Measurements from ENCODE around the gene FRYL. TPM values are rescaled to one million over a fixed set of nuclear protein-coding genes. Genes with fewer than 3 reads are reported as not detected.
"Not testable (repeated sequence)": the region's sequence is repeated elsewhere in the genome, so short reads cannot be mapped to it uniquely, and the experiment has no call there.

FRYL gene
- total RNA-seq, 1 donor from 2014 or later, result 36.2 TPM

GRCh38 chr4:48683784-48684666 is 96.1 kb downstream of the FRYL start:
- intact Hi-C loops (cut with DNase I), result loop anchor here (5.0 kb wide), 1 partner anchor 52 kb away; no protein-coding TSS in a partner anchor
- DNase-seq (ENCODE audit: missing footprints), result no peak
- no peak for ATAC-seq

- ATAC-seq; DNase-seq (ENCODE audit: missing footprints): not testable (repeated sequence)
- intact Hi-C loops (cut with DNase I), result loop anchor here (5.0 kb wide), 1 partner anchor 51 kb away; no protein-coding TSS in a partner anchor
These were observed 97.2 kb downstream of the FRYL start for GRCh38 chr4:48682870-48683269.

- intact Hi-C loops (cut with DNase I), result loop anchor here (1.0 to 5.0 kb wide), 2 partner anchors 50 to 104 kb away; no protein-coding TSS in a partner anchor
- ATAC-seq, result no peak
- no peak for DNase-seq (ENCODE audit: missing footprints)
These were observed 98.2 kb downstream of the FRYL start for GRCh38 chr4:48681856-48682255.

- ATAC-seq (no peak), DNase-seq (ENCODE audit: missing footprints) (no peak)
- intact Hi-C loops (cut with DNase I), result loop anchor here (1.0 to 5.0 kb wide), 2 partner anchors 49 to 103 kb away; no protein-coding TSS in a partner anchor
These were observed 99.1 kb downstream of the FRYL start for GRCh38 chr4:48680848-48681568.

- DNase-seq (ENCODE audit: missing footprints), result no peak
- intact Hi-C loops (cut with DNase I), result no loop called here
These were observed 106.5 kb downstream of the FRYL start for GRCh38 chr4:48673537-48673936.

GRCh38 chr4:48670587-48670986 is 109.5 kb downstream of the FRYL start:
- intact Hi-C loops (cut with DNase I), result no loop called here
- DNase-seq (ENCODE audit: missing footprints), result no peak
- no peak for ATAC-seq

More at GRCh38 chr4:48673537-48673936, 106.5 kb downstream of the FRYL start:
- ATAC-seq, result no peak

- intact Hi-C loops (cut with DNase I), result loop anchor here (5.0 kb wide), 1 partner anchor 67 kb away; no protein-coding TSS in a partner anchor
- DNase-seq (ENCODE audit: missing footprints) (no peak), ATAC-seq (no peak)
These were observed 111.0 kb downstream of the FRYL start for GRCh38 chr4:48669086-48669485.

- intact Hi-C loops (cut with DNase I), result loop anchor here (5.0 kb wide), 1 partner anchor 66 kb away; no protein-coding TSS in a partner anchor
- peak; percentile 37 for ATAC-seq
- no peak for DNase-seq (ENCODE audit: missing footprints)
These were observed 111.6 kb downstream of the FRYL start for GRCh38 chr4:48668254-48669017.

- intact Hi-C loops (cut with DNase I), result loop anchor here (5.0 kb wide), 1 partner anchor 65 kb away; no protein-coding TSS in a partner anchor
- no peak for DNase-seq (ENCODE audit: missing footprints)
- ATAC-seq, result no peak
These were observed 112.9 kb downstream of the FRYL start for GRCh38 chr4:48667148-48667547.

GRCh38 chr4:48665555-48666186 is 114.4 kb downstream of the FRYL start:
- intact Hi-C loops (cut with DNase I), result loop anchor here (5.0 kb wide), 1 partner anchor 63 kb away; no protein-coding TSS in a partner anchor
- no peak for ATAC-seq

GRCh38 chr4:48664938-48665337 is 115.1 kb downstream of the FRYL start:
- DNase-seq (ENCODE audit: missing footprints) (no peak), ATAC-seq (no peak)
- intact Hi-C loops (cut with DNase I), result loop anchor here (5.0 kb wide), 1 partner anchor 63 kb away; no protein-coding TSS in a partner anchor

More at GRCh38 chr4:48665555-48666186, 114.4 kb downstream of the FRYL start:
- no peak for DNase-seq (ENCODE audit: missing footprints)

GRCh38 chr4:48661391-48661790 is 118.7 kb downstream of the FRYL start:
- no peak for DNase-seq (ENCODE audit: missing footprints)
- intact Hi-C loops (cut with DNase I), result no loop called here
- ATAC-seq, result no peak

- no peak for DNase-seq (ENCODE audit: missing footprints)
- no peak for ATAC-seq
- intact Hi-C loops (cut with DNase I), result no loop called here
These were observed 119.7 kb downstream of the FRYL start for GRCh38 chr4:48660347-48660746.

GRCh38 chr4:48654015-48654664 is 125.9 kb downstream of the FRYL start:
- intact Hi-C loops (cut with DNase I), result no loop called here
- DNase-seq (ENCODE audit: missing footprints), result no peak
- ATAC-seq, result peak; percentile 33

GRCh38 chr4:48653217-48654014 is 126.7 kb downstream of the FRYL start:
- DNase-seq (ENCODE audit: missing footprints) (peak; percentile 75), ATAC-seq (peak; percentile 90)
- intact Hi-C loops (cut with DNase I), result no loop called here

- no peak for ATAC-seq
- intact Hi-C loops (cut with DNase I), result no loop called here
- no peak for DNase-seq (ENCODE audit: missing footprints)
These were observed 128.2 kb downstream of the FRYL start for GRCh38 chr4:48651914-48652313.

GRCh38 chr4:48649505-48649904 is 130.6 kb downstream of the FRYL start:
- ATAC-seq (no peak), DNase-seq (ENCODE audit: missing footprints) (no peak)
- intact Hi-C loops (cut with DNase I), result no loop called here
